H9 (cell line): ENCODE data around the gene KIF13A. TPM values are rescaled to one million over a fixed set of nuclear protein-coding genes. Genes with fewer than 3 reads are reported as not detected.

Experiments used
- DNase-seq: peaks from one replicate; pipeline ENCODE4 v3.0.0-alpha.2; 2017
- H2AFZ ChIP-seq: one replicate; pipeline ENCODE4 v1.6.1; 2013; ENCODE audit warnings: mild to moderate bottlenecking, low read length, control low read depth, moderate library complexity
- H2AK5ac ChIP-seq: 2 replicates; pipeline ENCODE4 v1.6.1; 2013; ENCODE audit warnings: low read length, control low read depth, mixed read lengths; ENCODE audit not compliant: insufficient read length
- H2BK120ac ChIP-seq: one replicate; pipeline ENCODE4 v1.6.1; 2013; ENCODE audit warnings: low read depth, mild to moderate bottlenecking, low read length, control low read depth, inconsistent platforms; ENCODE audit not compliant: poor library complexity, severe bottlenecking
- H2BK12ac ChIP-seq: 2 replicates; pipeline ENCODE4 v1.6.1; 2013; ENCODE audit warnings: low read length, control low read depth, mixed read lengths, low read depth; ENCODE audit not compliant: insufficient read length
- H2BK15ac ChIP-seq: 2 replicates; pipeline ENCODE4 v1.6.1; 2013; ENCODE audit warnings: low read depth, low read length, control low read depth
- H2BK20ac ChIP-seq: one replicate; pipeline ENCODE4 v1.6.1; 2013; ENCODE audit warnings: low read depth, mild to moderate bottlenecking, low read length, control low read depth, inconsistent platforms; ENCODE audit not compliant: poor library complexity, severe bottlenecking
- H2BK5ac ChIP-seq: 2 replicates; pipeline ENCODE4 v1.6.1; 2013; ENCODE audit warnings: low read length, control low read depth, mixed read lengths; ENCODE audit not compliant: insufficient read length
- H3K14ac ChIP-seq: 2 replicates; pipeline ENCODE4 v1.6.1; 2013; ENCODE audit warnings: low read length, control low read depth; ENCODE audit not compliant: insufficient read depth
- H3K18ac ChIP-seq: 2 replicates; pipeline ENCODE4 v1.6.1; 2013; ENCODE audit warnings: low read depth, mild to moderate bottlenecking, mixed read lengths, low read length, control low read depth; ENCODE audit not compliant: insufficient read length
- H3K23ac ChIP-seq: 2 replicates; pipeline ENCODE4 v1.6.1; 2013; ENCODE audit warnings: low read length, control low read depth, mixed read lengths, low read depth; ENCODE audit not compliant: insufficient read length
- H3K23me2 ChIP-seq: 2 replicates; pipeline ENCODE4 v1.6.1; 2013; ENCODE audit warnings: low read depth, mild to moderate bottlenecking, mixed read lengths, low read length, control low read depth; ENCODE audit not compliant: insufficient read length, poor library complexity, severe bottlenecking
- H3K27ac ChIP-seq: 2 replicates; pipeline ENCODE4 v1.5.1; 2013; ENCODE audit warnings: low read length, control low read depth, mixed read lengths, low read depth; ENCODE audit not compliant: insufficient read length
- H3K27me3 ChIP-seq: 2 replicates; pipeline ENCODE4 v1.6.1; 2013; ENCODE audit warnings: low read length, control low read depth, inconsistent platforms; ENCODE audit not compliant: insufficient read depth
- H3K4ac ChIP-seq: 2 replicates; pipeline ENCODE4 v1.6.1; 2013; ENCODE audit warnings: low read depth, mild to moderate bottlenecking, control low read depth, inconsistent platforms, low read length, moderate library complexity
- H3K4me1 ChIP-seq: 2 replicates; pipeline ENCODE4 v1.6.1; 2013; ENCODE audit warnings: low read length, control low read depth, inconsistent platforms; ENCODE audit not compliant: insufficient read depth
- H3K4me2 ChIP-seq: 2 replicates; pipeline ENCODE4 v1.6.1; 2013; ENCODE audit warnings: low read length, control low read depth, mixed read lengths; ENCODE audit not compliant: insufficient read length, insufficient read depth
- H3K56ac ChIP-seq: 2 replicates; pipeline ENCODE4 v1.6.1; 2013; ENCODE audit warnings: low read depth, mild to moderate bottlenecking, mixed read lengths, low read length, control low read depth; ENCODE audit not compliant: insufficient read length
- H3K79me1 ChIP-seq: 2 replicates; pipeline ENCODE4 v1.6.1; 2013; ENCODE audit warnings: low read depth, mild to moderate bottlenecking, moderate library complexity, low read length, control low read depth, inconsistent platforms; ENCODE audit not compliant: insufficient read depth, poor library complexity, severe bottlenecking
- H3K79me2 ChIP-seq: 2 replicates; pipeline ENCODE4 v1.6.1; 2013; ENCODE audit warnings: low read length, control low read depth, inconsistent platforms; ENCODE audit not compliant: insufficient read depth
- H3K9ac ChIP-seq: 2 replicates; pipeline ENCODE4 v1.6.1; 2013; ENCODE audit warnings: low read length, control low read depth, mixed read lengths; ENCODE audit not compliant: insufficient read length; ENCODE audit errors: extremely low read depth
- H3K9me3 ChIP-seq: one replicate; pipeline ENCODE4 v1.6.1; 2013; ENCODE audit warnings: low read depth, low read length, inconsistent platforms; ENCODE audit not compliant: control insufficient read depth
- H3T11ph ChIP-seq: one replicate; pipeline ENCODE4 v1.6.1; 2013; ENCODE audit warnings: mild to moderate bottlenecking, low read length, control low read depth, inconsistent platforms
- H4K20me1 ChIP-seq: one replicate; pipeline ENCODE4 v1.6.1; 2013; ENCODE audit not compliant: control insufficient read depth, insufficient read length, insufficient read depth
- H4K5ac ChIP-seq: 2 replicates; pipeline ENCODE4 v1.6.1; 2013; ENCODE audit warnings: low read depth, mild to moderate bottlenecking, mixed read lengths, low read length, control low read depth; ENCODE audit not compliant: insufficient read length
- H4K8ac ChIP-seq: replicated peaks from 2 replicates; pipeline ENCODE4 v1.6.1; 2013; ENCODE audit warnings: low read length, control low read depth, mixed read lengths, low read depth; ENCODE audit not compliant: insufficient read length
- H4K91ac ChIP-seq: 2 replicates; pipeline ENCODE4 v1.6.1; 2013; ENCODE audit warnings: low read depth, mild to moderate bottlenecking, moderate library complexity, mixed read lengths, low read length, control low read depth; ENCODE audit not compliant: insufficient read length
- H3K27ac Mint-ChIP-seq, 3 experiments: 2 replicates in 2 of 3; 3 replicates in 1 of 3; pipeline ENCODE4 v1.8.0; 2020 to 2021; ENCODE audit warnings: mixed read lengths in 3 of 3, mild to moderate bottlenecking in 1 of 3, moderate library complexity in 1 of 3
- H3K27me3 Mint-ChIP-seq: 2 replicates; pipeline ENCODE4 v1.8.0; 2021; ENCODE audit warnings: low read depth, mild to moderate bottlenecking, moderate library complexity, mixed read lengths
- H3K36me3 Mint-ChIP-seq, 3 experiments: 2 replicates in 2 of 3; 3 replicates in 1 of 3; pipeline ENCODE4 v1.8.0; 2020 to 2021; ENCODE audit warnings: low read depth in 3 of 3, mixed read lengths in 3 of 3; ENCODE audit not compliant: insufficient read depth in 1 of 3
- H3K4me1 Mint-ChIP-seq, 2 experiments: 2 replicates each; pipeline ENCODE4 v1.8.0; 2020; ENCODE audit warnings: mixed read lengths in 2 of 2
- H3K4me3 Mint-ChIP-seq, 2 experiments: 2 replicates in 1 of 2; 3 replicates in 1 of 2; pipeline ENCODE4 v1.8.0; 2020 to 2021; ENCODE audit warnings: mild to moderate bottlenecking in 2 of 2, mixed read lengths in 2 of 2, moderate library complexity in 1 of 2
- H3K9me3 Mint-ChIP-seq, 2 experiments: 2 replicates in 1 of 2; 3 replicates in 1 of 2; pipeline ENCODE4 v1.8.0; 2020; ENCODE audit warnings: mild to moderate bottlenecking in 2 of 2, mixed read lengths in 2 of 2, moderate library complexity in 1 of 2
- WGBS: extraction: QIAGEN DNeasy Blood & Tissue Kit; methylation state at CpG from one replicate; pipeline ENCODE4 v1.1.7; 2013; ENCODE audit warnings: missing lambda C conversion rate, low lambda C conversion rate, mixed read lengths; ENCODE audit not compliant: insufficient read length; ENCODE audit errors: extremely low coverage; 5-methylcytosine and 5-hydroxymethylcytosine counted together
- total RNA-seq: library from RNA; stranded (reverse); gene quantifications from 2 replicates; pipeline ENCODE4 v1.2.1, GENCODE V29; 2021
- TF ChIP-seq, protein P1 (sequence below): fragments of 200-600 bp; sonication (generic); conservative IDR thresholded peaks from 3 replicates; pipeline ENCODE4 v1.8.0; 2021; ENCODE audit warnings: antibody characterized with exemption, mild to moderate bottlenecking

Gene KIF13A
- total RNA-seq, 1 experiment from 2014 or later: 38.2 TPM

GRCh38 chr6:17762651-17763050 lies 224.8 kb downstream of the KIF13A start:
- TF ChIP-seq, protein P1, sequence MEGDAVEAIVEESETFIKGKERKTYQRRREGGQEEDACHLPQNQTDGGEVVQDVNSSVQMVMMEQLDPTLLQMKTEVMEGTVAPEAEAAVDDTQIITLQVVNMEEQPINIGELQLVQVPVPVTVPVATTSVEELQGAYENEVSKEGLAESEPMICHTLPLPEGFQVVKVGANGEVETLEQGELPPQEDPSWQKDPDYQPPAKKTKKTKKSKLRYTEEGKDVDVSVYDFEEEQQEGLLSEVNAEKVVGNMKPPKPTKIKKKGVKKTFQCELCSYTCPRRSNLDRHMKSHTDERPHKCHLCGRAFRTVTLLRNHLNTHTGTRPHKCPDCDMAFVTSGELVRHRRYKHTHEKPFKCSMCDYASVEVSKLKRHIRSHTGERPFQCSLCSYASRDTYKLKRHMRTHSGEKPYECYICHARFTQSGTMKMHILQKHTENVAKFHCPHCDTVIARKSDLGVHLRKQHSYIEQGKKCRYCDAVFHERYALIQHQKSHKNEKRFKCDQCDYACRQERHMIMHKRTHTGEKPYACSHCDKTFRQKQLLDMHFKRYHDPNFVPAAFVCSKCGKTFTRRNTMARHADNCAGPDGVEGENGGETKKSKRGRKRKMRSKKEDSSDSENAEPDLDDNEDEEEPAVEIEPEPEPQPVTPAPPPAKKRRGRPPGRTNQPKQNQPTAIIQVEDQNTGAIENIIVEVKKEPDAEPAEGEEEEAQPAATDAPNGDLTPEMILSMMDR: no peak
- H4K5ac ChIP-seq: no peak overlapping the region
- no peak overlapping the region for H4K91ac ChIP-seq
- H3T11ph ChIP-seq: no peak overlapping the region
- H3K79me1 ChIP-seq: no peaks in the 10 kb centered on the region
- H2BK12ac ChIP-seq: no peak overlapping the region
- no peak overlapping the region for H2BK15ac ChIP-seq
- no peak overlapping the region for H3K4me2 ChIP-seq
- Mint-ChIP-seq H3K4me1 (no peaks in the 10 kb centered on the region), H3K27me3 (no peaks in the 10 kb centered on the region), H3K36me3 (peaks cover 0 to 30% (median 28%) of the 10 kb centered on the region in 3 experiments; a peak in 6 of 7 replicates), H3K4me3 (no peak overlapping the region), H3K27ac (no peak overlapping the region), H3K9me3 (no peaks in the 10 kb centered on the region)
- H3K4ac ChIP-seq: no peak overlapping the region
- H3K23me2 ChIP-seq: no peaks in the 10 kb centered on the region
- H3K27ac ChIP-seq: no peak overlapping the region
- H3K56ac ChIP-seq: no peak overlapping the region
- no peaks in the 10 kb centered on the region for H3K4me1 ChIP-seq
- H4K20me1 ChIP-seq: no peaks in the 10 kb centered on the region
- no peak overlapping the region for H4K8ac ChIP-seq
- H2AFZ ChIP-seq: no peak overlapping the region
- no peak overlapping the region for H2BK5ac ChIP-seq
- no peak overlapping the region for H2AK5ac ChIP-seq
- H3K79me2 ChIP-seq: no peaks in the 10 kb centered on the region
- no CpG with 5 or more reads among the region's 2 CpGs for WGBS
- no peak overlapping the region for H2BK20ac ChIP-seq
- no peak overlapping the region for H3K23ac ChIP-seq
- no peak overlapping the region for H3K9ac ChIP-seq
- no peak overlapping the region for H3K18ac ChIP-seq
- DNase-seq: no peak
- H3K9me3 ChIP-seq: no peaks in the 10 kb centered on the region
- H3K14ac ChIP-seq: no peak overlapping the region
- H2BK120ac ChIP-seq: no peak overlapping the region
- H3K27me3 ChIP-seq: no peaks in the 10 kb centered on the region
